Activated CD8-positive, alpha-beta memory T cell treated with anti-CD3 and anti-CD28 coated beads for 36 hours (primary cell): ENCODE results near the gene LRBA. TPM values are rescaled to one million over a fixed set of nuclear protein-coding genes. Genes with fewer than 3 reads are reported as not detected.

Experiments used
- CTCF ChIA-PET: fragments of 350-600 bp; sonication (Branson Sonifier 250); formaldehyde crosslinking; loops from one replicate; lab custom pipeline; 2021; ENCODE audit warnings: antibody characterized with exemption; lab: Charles Lee
- POLR2A ChIA-PET: fragments of 350-600 bp; sonication (Branson Sonifier 250); formaldehyde crosslinking; loops from one replicate; lab custom pipeline; 2021; ENCODE audit warnings: antibody characterized with exemption; lab: Charles Lee
- total RNA-seq, 2 experiments: library from RNA; stranded (reverse); gene quantifications; one replicate each; pipeline ENCODE4 v1.2.3, GENCODE V29; 2021

The LRBA gene
- total RNA-seq, 2 experiments from 2014 or later = 62.2 to 64.8 TPM

DNA sequence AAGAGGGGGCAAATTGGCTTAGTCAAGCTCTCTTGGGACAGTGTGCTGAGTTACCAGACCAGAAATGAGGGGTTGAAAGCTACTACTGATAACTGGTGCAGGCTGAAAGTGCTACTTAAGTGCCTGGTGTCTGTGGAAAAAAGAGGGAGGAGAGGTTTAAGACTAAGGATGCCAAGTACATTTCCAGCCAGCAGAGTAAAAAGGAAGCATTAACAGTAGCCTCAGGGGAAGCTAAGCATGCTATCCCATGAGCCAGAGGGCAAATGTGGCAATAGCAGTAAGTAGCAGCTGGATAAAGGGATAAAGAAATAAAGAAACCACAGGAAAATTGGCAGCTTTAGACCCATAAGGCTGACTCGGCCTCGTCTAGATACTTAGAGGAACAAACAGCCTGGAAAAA is 629.5 kb downstream of the LRBA start:
- ChIA-PET POLR2A (no interaction called here), CTCF (no interaction called here)

DNA sequence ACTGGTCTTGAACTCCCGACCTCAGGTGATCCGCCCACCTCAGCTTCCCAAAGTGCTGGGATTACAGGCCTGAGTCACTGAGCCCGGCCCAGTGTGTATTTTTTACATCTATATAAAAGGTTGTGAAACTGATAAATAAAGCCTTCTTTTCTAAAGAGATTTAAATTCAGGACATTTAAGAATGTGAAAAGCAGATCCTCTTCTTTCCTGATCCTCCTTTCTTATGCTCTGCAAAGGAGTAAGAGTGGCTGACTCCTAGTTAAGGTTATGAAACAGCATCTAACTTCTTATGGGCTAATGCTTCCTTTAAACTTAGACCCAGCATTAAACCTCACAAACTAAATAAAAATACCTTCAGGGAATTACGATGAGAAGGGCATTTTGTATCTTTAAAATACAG is 630.8 kb downstream of the LRBA start:
- POLR2A ChIA-PET = no interaction called here
- CTCF ChIA-PET = no interaction called here

DNA sequence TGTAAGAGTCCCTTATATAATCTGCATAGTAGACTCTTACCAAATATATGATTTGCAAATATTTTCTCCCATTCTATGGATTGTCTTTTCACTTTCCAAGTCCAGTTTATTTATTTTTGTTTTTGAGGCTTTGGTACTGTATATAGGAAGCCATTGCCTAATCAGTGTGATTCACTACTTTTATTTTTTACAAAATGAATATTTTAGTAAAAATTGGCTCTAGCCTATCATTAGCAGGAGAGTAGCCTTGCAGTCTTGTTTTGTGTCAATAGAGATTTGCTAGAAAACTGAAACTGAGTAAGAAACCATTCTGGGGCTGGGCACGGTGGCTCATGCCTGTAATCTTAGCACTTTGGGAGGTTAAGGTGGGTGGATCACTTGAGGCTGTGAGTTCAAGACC is 633.1 kb downstream of the LRBA start:
- POLR2A ChIA-PET = no interaction called here

DNA sequence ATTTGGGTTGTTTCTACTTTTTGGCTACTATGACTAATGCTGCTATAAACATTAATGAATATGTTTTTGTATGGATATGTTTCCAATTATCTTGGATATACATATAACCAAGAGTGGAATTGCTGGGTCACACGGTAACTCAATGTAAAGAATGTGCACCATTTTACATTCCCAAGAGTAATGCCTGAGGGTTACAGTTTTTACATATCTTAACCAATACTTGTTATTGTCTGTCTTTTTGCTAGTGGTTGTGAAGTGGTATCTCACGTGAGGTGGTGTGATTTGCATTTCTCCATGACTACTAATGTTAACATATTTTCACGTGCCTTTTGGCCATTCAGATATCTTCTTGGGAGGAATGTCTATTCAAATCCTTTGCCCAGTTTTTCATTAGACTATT is 633.5 kb downstream of the LRBA start:
- CTCF ChIA-PET = no interaction called here
- POLR2A ChIA-PET = no interaction called here

More for the DNA sequence above, 633.1 kb downstream of the LRBA start:
- CTCF ChIA-PET = no interaction called here

DNA sequence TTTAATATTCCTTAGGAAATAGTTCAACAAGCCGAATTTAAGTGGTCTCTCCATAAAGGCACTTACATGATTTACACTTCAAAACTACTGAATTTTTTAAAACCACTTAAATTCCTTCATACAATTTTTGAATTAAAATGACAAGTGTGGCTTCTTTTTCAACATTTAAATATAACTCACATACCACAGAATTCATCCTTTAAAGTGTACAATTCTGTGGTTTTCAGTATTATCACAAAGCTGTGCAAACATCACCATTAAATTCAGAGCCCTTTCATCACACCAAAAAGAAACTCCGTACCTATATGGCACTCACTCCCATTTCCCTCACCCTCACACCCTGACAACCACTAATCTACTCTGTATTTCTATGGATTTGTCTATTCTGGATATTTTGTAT is 634.0 kb downstream of the LRBA start:
- CTCF ChIA-PET = no interaction called here
- POLR2A ChIA-PET = no interaction called here

DNA sequence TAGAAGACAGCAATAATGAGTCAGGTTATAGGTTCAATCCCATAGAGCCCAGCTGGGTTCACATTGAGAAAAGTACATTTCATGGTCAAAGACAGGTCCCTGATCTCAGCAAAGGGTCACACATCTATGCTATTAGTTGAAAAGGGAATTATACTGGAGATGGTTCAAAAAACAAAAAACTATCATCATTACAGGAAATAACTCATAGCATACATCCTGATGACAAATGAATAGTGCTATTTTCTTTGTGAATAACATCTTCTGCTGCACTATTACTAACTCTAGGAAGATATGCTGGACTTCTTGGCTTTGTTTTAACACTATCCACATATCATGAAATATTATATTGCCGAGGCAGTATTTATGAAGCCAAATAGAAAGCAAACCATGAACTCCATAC is 635.6 kb downstream of the LRBA start:
- POLR2A ChIA-PET = interaction anchor here (0.6 kb wide), 1 partner anchor 631 kb away, joined by 6 read pairs; no protein-coding TSS in a partner anchor

DNA sequence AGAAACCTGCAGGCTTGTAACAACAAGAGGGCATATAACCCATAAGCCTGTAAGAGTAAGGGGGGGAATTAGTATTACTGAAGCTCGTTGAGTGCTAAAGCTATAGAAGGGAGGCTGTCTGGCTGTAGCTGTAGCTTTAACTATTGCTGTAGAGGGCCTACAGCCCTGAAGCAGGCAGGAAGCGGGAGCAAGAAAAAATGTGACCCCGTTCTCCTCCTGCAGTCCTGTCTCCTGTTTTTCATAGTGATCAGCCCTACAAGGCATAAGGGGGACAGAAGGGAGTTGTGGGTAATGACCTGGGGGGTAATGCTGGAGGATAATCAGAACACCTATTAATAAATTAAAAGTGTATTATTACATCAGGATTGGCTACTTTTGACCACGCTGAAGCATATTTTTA is 640.1 kb downstream of the LRBA start:
- CTCF ChIA-PET = no interaction called here
- POLR2A ChIA-PET = no interaction called here

More for the DNA sequence above, 635.6 kb downstream of the LRBA start:
- CTCF ChIA-PET = no interaction called here

DNA sequence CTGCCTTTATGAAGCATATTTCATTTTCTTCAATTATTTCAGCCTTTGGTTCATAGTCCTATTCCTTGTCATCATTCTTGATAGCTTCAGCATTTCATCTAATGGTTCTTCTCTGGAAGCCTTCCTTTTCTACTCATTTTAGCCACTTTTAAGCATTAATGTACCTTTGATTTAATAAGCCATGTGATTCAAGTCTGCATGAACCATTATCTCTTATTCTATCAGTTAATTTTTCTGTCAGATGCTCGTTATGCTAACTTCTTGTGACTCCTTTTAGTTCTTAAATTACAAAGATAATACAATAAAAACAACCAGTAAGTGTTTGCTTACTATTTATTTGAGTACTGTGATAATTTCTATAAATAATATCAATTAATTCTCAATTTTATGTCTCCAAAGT is 643.2 kb downstream of the LRBA start:
- POLR2A ChIA-PET = no interaction called here
- CTCF ChIA-PET = no interaction called here

DNA sequence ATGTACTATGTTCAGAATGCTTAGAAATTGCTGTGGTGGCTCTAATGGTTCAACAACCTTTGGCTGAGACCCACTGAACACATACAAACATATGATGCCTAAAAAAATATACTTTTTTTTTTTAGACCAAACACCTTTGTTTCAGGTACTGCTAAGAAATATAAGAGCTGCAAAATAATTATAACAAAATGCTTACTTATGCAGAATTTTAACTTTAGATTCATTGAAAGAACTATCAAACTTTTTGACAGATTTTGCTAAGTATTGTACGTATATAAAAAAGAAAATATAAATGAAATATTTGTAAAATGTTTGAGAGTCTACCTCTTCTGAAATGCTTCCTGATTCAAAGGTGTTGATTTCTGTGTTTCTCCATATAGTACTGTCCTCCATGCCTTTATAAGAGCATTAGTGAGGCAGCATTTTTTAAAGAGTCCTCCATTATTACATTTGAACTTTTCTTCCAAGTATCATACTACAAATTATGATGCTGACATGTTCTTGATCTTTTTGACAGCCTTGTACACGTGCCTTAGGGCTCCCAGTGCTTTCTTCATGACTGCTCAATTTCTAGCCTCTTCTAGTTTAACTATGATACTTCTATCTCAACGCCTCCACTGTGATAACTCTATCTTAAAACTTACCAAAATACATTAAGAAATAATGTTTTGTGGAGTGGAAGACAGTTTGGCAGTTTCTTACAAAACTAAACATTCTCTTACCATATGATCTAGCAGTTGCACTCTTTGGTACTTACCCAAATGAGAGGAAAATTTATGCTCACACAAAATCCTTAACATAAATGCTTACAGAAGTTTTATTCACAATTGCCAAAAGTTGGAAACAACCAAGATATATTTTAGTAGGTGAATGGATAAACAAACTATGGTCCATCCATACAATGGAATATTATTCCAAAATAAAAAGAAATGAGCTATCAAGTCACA is 645.4 kb downstream of the LRBA start:
- ChIA-PET CTCF (no interaction called here), POLR2A (no interaction called here)

DNA sequence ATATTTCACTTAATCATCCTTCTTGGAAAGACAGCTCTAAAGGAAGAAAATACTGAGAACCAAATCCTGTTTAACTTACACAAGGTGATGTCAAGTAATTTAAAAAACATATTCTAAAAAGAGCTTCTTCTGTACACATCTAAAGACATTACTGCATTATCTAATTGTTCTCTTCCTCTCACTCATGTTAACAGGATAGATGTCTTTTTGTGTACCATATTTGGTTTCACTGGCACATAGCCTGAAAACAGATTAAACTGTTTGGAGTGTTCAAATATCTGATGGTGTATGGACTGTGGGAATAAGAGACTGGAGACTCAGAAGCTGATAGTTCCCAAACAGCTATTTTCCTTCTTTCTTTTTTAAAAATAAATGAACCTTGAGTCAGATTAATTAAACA is 646.4 kb downstream of the LRBA start:
- ChIA-PET POLR2A (no interaction called here), CTCF (no interaction called here)

DNA sequence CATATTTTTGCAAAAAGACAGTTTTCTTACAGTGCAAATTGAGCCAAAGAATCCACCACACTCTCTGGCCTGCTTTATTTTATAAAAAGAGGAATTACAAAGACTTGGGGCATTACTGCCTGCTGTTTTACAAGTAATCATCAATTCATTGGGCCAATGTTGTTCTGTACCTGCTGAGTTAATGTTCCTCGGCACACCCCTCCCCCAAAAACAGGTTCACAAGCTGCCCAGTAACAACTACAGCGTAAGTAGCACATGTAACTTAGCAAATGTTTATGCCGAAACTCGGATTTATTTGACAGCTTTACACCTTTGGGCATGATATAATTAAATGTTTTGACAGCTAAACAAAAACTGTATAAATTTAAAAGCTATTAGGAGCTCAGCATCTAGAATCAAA is 647.8 kb downstream of the LRBA start:
- POLR2A ChIA-PET = no interaction called here

DNA sequence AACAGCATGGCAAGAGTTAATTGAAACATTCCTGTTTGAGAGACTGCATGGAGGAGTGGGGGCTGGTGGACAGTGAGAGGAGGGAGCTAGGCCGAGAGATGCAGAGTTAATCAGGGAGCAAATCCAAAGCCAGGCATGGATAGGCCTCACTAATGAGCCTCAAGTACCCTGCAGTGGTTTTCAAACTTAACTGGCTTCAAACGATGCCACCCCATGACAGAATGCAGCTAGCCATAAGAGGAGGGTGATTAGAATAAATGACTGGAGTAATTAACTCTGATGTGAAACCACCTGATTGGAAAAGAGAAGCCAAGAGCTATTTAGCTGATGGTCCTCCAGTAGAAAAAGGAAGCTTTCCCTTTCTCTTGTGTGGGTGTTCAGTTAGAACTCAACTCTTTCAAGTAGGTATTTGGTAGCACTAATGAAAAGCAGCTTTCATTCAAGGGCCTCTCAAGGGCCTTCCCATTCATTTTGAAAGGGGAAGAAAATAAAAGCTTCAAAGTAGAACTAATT is 648.5 kb downstream of the LRBA start:
- ChIA-PET POLR2A (no interaction called here), CTCF (interaction anchor here (0.6 kb wide), 2 partner anchors 11 to 708 kb away, joined by 3 read pairs; no protein-coding TSS in a partner anchor)

More for the DNA sequence above, 647.8 kb downstream of the LRBA start:
- CTCF ChIA-PET = interaction anchor here (0.6 kb wide), 1 partner anchor 707 kb away, joined by 3 read pairs; no protein-coding TSS in a partner anchor

DNA sequence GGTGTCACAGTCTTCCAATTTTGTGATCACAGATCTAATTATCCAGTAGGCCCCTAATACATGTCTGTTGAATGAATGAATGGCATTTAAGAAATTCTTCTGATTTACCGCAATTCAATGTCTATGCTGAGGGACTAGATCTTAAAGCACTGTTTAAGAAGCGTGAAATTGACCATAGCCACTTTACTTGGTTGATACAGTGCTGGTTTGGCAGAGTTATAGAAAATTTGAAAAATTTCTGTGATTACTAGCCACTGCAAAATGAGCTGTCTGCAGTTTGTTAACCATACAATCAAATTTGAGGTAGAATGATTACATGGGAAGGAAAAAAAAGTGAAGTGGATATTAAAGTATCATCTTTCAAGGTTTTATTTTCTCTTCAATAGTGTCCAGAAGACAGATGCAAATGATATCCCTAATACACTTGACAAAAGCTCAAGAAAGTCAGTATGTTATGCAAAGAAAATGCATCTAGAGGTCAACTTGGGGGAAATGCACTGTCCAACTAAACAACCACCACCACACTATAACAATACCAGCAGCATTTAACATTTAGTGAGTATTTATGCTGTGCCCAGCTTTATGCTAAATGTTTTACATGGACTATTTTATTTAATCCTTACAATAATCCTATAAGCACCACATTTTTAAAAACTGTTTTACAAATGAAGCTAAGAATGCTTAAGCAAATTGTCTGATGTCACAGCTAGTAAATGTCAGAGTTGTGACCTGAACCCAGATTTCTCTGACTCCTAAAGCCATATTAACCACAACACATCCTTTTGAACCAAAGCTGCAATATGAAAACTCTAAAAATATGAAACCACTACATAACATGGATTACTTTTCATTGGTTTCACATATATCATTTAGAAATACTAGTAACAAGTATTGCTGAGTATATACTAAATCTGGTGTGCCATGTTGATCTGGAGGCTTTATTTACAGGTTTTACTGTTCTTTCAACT is 651.1 kb downstream of the LRBA start:
- POLR2A ChIA-PET = no interaction called here
- CTCF ChIA-PET = no interaction called here

DNA sequence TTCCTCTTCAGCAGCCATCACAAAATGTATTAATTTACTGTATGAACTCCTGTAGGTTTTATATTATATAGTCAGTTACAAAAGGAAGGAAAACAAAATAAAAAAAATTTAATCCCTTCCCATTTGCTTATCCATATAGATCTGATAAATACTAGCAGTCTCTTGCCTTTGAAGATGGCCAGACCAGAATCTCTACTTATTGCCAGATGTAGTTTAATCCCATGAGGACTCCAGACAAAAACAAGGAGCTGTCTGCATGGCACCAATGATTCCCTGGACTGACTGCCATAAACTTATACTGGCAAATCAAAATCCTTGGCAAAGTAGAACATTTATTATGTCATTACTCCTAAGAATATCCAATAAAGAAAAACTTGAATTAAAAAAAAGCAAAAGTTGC is 656.4 kb downstream of the LRBA start:
- CTCF ChIA-PET = no interaction called here
- POLR2A ChIA-PET = no interaction called here

DNA sequence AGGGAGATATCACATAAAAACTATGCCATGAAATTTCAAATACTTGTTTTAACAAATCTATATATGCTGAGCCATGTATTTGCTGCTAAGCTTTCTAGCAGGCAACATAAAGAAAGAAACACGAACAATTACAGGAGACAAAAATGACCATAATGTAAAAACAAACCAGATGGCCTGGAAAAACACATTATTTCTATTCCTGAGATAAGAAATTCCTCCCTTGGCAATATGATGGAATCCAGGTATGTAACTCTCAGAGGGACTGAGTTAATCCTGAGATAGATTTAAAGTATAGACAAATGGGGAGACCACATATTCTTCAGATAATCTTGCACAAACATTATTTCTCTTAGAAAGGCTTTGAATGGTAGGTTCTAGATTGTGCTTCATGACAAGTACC is 657.3 kb downstream of the LRBA start:
- ChIA-PET CTCF (no interaction called here), POLR2A (no interaction called here)

DNA sequence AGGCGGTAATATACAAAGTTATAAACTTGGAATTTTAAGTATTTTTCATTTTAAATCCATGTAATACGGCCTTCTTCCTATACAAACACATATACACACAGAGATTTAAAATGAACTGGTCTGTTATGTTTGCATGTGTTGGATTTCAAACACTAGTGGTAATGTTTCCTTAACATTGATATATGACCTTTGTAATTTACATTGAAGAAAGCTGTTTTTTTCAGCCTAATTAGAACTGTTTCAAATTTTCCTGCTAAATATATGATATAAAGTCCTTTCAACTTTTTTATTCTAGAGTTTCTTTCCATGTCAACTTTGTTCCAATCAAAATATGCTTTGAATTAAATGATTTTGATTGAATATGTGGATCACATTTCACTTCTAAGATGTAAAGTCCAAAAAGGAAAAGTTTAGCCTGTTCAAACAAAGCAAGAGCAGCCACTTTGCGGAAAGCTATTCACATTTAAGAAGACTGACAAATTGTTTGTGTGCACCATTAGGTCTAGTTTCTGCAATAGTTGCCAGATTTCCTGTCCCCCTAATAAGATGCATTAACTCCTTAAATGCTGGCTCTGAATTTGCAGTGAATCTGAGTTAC is 659.1 kb downstream of the LRBA start:
- ChIA-PET POLR2A (no interaction called here), CTCF (no interaction called here)

DNA sequence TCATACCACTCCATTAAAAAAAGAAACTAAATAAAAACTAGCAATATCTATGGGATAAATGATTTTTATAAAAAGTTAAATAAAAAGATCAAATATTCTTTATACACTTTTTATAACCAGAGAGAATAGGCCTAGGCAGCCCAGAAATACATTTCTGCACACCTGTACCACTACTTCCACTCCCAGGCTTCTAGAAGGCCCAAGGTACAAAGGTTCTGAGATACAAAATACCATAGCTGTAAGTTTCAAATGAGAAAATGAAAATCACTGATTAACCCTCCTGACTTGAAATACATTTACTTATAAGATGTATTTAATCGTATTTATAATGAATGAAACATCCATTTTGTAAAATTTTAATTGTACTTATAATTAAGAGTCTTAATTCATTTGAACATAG is 659.7 kb downstream of the LRBA start:
- ChIA-PET POLR2A (no interaction called here), CTCF (no interaction called here)

DNA sequence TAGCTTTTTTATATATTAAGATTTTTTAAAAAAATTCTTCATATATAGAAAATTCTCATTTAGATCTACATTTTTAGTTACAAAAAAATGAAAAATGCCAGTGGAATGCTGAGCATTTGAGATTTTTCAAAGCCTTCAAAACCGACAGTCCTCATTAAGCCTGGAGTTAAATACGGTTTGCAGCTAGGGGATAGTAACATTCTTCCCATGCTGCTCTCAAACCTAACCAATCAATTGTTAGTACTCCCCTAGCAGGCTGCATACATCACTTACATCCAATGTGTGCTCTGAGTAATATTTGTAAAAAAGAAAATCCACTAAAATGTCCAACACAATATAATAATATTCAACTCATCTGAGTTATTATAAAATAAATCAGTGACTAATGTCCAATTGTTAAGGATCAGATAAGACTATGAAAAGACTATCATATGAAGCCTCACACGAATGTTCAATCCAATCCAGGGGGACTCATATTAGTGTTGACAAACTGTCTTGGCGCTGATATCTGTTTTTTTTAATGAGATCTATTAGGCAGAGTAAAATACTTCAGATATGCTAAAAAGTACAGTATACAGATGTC is 660.8 kb downstream of the LRBA start:
- CTCF ChIA-PET = no interaction called here
- POLR2A ChIA-PET = no interaction called here

DNA sequence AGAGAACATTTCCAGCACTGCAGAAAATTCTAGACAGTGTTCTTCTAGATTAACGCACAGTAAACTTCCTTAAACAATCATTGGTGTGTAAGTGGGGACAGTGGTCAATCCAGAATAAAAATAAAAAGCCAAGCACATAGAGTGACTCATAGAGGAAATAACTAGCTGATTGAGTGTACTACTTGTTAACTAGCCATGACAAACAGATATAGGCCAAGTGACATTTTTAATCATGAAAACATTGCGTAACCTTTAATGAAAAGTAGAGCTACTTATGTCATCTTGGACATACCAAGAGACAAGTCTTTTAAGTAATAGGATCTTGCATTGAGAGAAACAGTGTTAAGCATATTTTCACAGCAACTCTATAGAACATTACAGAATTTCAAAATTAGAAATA is 667.0 kb downstream of the LRBA start:
- ChIA-PET CTCF (no interaction called here), POLR2A (no interaction called here)
